Measurements from ENCODE around the gene EPS8L2.
"Not testable (repeated sequence)": the region's sequence is repeated elsewhere in the genome, so short reads cannot be mapped to it uniquely, and the experiment has no call there.

Gene EPS8L2

DNA sequence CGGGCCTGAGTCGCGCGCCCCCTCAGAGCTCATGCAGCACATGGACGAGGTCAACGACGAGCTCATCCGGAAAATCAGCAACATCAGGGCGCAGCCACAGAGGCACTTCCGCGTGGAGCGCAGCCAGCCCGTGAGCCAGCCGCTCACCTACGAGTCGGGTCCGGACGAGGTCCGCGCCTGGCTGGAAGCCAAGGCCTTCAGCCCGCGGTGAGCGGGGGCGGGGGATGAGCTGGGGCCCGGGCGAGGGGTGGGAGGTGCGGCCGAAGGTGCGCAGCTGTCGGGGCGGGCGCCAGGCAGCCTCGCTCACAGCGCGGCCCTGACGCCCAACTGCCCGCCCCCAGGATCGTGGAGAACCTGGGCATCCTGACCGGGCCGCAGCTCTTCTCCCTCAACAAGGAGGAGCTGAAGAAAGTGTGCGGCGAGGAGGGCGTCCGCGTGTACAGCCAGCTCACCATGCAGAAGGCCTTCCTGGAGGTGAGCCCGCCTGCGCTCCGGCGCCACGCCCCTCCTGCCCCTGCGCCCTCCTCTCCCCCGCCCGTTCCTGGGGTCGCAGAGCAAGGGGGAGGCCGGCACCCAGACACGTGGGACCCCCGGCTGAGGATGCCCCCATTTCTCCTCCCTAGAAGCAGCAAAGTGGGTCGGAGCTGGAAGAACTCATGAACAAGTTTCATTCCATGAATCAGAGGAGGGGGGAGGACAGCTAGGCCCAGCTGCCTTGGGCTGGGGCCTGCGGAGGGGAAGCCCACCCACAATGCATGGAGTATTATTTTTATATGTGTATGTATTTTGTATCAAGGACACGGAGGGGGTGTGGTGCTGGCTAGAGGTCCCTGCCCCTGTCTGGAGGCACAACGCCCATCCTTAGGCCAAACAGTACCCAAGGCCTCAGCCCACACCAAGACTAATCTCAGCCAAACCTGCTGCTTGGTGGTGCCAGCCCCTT, 20.5 kb downstream of the EPS8L2 start:
- DNase-seq, result peak; percentile 85

DNA sequence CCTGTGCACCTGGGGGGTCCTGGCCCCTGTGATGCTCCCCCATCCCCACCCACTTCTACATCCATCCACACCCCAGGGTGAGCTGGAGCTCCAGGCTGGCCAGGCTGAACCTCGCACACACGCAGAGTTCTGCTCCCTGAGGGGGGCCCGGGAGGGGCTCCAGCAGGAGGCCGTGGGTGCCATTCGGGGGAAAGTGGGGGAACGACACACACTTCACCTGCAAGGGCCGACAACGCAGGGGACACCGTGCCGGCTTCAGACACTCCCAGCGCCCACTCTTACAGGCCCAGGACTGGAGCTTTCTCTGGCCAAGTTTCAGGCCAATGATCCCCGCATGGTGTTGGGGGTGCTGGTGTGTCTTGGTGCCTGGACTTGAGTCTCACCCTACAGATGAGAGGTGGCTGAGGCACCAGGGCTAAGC, 21.3 kb downstream of the EPS8L2 start:
- DNase-seq, result no peak

DNA sequence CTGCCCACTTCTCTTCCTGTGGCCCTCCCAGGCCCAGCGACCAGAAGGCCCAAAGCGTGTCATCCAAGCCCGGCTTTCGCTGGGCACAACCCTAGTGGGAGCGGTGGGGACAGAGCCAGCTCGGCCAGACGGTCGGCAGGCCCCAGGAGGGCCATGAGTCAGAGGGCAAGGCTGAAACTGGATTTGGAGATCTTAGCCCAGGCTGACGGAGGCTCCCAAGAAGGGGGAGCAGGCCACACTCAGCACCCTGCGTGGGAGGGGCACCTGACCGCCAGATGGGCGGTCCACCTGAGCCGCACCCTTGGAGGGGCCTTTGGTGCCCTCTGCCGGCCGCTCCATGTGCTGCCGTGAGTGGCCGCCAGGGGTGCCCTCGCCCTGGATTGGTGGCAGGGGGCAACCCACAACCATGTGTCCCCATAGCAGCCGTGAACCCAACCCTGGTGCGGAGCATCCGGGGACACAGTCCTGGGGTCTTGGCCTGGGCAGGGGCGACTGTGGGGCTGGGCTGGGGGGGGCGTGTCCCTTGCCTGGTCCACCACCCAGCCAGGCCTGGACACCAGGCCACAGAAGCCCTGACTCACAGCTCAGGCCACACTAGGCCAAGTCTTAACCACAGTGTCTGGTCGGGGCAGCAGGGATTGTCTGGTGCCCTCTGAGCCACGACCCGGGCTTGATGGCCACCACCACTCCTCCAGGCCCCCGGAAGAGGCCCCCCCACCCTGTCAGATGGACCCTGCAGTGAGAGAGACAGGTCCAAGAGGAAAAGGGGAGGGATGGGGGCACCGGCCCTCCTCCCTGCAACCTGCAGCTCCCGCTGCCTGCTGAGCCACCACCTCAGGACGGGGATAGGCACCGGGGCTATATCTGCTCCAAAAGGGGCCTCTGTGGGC, 22.1 kb downstream of the EPS8L2 start:
- peak; percentile 46 for DNase-seq

DNA sequence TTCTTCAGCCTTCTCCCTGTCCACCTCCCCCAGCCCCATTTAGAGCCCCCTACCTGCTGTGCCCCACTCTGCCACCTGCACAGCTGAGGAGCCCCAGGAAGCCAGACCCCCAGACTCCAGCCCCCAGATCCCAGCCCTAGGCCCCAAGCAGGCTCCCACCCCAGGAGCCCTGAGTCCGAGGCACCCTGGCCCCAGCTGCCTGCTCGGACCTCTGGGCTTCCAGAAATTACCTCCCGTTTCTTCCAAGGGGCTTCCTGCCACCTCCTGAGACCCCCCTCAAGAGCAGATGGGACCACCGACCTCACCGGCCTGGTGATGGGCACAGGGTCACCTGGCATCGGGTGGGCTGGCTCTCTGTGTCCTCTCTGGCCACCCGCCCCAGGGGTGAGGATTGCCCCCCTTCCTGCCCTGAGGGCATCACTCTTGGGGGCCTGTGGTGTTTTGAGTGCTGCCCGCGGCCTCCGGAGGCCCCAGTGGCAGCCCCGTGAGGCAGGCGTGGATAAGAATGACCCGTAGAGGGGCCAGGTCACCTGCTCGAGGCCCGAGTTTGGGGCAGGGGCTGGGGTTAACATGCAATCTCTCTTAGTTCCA, 23.0 kb downstream of the EPS8L2 start:
- DNase-seq, result no peak

DNA sequence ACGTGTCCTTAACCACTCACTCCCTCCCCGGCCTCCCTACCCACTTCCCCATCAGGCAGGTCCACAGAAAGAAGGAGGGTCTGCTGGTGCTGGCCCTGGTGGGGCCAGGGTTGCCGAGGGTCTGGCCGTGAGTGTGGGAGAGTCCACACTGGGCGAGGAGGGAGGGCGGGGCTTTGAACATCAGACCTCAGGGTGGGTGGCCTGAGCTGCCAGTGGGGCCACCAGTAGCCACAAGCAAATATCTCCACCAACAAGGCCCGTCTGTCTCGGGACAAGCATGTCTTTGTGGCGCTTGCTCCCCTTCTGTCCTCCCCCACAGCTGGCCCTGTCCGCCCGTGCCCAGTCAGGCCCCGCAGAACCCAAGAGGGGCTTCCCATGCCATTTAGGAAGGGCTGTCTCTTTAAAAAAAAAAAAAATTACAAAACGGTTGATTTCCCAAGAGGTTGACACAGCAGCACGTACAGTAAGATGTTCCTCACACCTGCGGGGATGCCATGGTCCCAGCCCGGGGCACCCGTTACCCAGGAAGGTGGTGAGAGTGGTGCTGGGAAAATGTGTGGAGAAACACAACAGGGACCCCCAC, 23.6 kb downstream of the EPS8L2 start:
- DNase-seq, result no peak

DNA sequence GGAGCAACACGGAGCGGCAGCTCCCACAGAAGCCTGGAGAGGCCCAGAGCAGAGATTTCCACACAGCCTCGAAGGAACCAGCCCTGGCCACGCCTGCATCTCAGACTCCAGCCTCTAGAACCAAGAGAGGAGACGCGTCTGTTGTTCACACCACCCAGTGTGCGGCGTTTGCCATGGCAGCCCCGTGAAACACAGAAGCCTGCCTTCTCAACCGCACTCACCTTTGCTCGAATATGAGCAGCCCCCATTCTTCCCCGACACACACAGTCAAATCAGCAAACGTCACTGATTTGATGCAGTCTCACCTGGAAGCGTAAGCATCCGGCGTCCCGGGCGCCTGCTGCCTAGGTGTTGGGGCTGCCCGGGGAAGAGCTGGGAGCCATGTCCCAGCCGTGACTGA, 27.0 kb downstream of the EPS8L2 start:
- no peak for DNase-seq

DNA sequence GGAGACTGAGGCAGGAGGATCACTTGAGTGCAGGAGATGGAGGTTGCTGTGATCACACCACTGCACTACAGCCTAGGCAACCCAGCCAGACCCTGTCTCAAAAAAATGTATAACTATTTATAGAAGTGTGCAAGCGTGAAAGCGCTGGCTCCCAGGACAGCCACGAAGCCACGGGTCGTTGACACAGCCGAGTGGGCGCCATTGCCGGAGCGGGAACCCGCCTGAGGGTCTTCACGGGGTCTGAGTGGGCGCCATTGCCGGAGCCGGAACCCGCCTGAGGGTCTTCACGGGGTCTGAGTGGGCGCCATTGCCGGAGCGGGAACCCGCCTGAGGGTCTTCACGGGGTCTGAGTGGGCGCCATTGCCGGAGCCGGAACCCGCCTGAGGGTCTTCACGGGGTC, 28.5 kb downstream of the EPS8L2 start:
- DNase-seq, result not testable (repeated sequence)

DNA sequence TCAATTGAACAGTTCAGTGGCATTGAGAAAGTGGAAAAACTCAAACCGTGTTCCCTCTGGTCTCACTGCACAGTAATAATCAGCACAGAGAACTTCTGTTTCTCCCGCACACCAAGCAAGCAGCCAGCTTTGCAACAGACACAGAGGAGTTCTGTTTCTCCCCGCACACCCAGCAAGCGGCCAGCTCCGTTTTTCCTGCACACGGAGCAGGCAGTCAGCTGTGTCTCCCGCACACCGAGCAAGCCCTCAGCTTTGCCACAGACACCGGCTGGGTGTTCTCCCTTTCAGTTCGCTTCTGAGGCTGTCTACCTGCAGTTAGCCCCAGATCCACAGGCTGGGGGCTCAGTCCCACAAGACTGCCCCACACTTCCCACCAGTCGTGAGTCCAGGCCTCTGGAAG, 31.3 kb downstream of the EPS8L2 start:
- no peak for DNase-seq

DNA sequence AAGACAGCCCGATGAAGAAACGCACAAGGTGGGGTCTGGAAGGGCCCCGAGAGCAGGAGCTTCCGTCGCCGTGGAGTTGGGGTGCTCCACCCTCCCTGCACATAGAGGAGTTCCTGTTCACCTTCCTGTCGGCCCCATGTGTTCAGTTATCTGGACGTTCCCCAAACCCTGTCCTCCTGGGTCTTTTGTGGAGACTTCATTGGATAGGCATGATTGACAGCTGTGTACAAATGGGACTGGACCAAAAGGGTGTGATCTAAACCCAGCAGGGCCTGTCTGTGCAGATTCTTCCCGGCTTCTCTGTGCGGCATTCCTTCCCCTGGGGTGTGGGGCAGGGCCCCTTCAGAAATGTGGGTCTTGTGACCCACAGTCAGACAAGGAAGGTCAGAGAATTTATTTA, 31.9 kb downstream of the EPS8L2 start:
- DNase-seq, result not testable (repeated sequence)

DNA sequence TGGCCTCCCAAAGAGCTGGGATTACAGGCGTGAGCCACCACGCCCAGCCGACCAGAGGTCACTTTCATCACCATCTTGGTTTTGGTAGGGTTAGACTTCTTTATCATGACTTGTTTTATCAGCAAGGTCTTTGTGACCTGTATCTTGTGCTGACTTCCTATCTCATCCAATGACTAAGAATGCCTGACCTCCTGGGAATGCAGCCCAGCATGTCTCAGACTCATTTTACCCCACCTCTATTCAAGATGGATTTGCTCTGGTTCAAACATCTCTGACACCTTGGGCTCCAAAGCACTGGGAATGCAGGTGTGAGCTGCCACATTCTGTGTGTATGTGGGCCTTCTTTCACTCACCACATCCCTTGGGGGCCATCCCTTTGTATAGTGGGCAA, 36.1 kb downstream of the EPS8L2 start:
- DNase-seq, result no peak

DNA sequence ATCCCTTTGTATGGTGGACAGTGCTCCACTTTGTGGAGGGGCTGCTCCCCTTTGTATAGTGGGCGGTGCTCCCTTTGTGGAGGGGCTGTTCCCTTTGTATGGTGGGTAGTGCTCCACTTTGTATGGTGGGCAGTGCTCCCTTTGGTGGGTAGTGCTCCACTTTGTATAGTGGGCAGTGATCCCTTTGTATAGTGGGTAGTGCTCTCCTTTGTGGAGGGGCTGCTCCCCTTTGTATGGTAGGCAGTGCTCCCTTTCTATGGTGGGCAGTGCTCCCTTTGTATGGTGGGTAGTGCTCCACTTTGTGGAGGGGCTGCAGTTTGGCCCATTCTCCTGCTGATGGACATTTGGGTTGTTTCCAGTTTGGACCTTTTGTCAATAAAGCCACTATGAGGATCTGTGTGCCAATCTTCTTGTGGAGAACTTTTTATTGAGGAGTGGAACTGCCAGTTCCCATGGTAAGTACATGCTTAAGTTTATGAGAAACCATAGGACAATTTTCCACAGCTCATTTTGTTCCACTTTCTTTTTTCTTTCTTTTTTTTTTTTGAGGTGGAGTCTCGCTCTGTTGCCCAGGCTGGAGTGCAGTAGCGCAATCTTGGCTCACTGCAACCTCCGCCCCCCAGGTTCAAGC, 36.7 kb downstream of the EPS8L2 start:
- DNase-seq, result no peak

DNA sequence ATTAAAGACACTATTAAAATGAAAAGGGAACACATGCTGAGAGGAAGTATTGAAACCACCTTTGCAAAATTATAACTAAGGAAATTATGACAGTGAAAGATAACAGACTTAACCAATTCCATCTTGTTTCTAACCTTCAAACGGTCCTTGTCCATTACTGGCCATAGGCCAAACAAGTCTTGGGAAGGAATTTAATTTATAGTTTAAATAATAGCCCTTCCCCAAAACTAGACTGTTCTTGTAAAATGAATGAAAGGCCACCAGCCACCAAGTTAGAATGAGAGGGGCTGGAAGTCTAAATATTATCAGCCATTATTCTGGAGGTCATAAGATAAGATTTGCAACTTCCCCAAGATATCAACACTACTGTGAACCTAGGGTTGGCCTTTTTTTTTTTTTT, 39.4 kb downstream of the EPS8L2 start:
- no peak for DNase-seq

DNA sequence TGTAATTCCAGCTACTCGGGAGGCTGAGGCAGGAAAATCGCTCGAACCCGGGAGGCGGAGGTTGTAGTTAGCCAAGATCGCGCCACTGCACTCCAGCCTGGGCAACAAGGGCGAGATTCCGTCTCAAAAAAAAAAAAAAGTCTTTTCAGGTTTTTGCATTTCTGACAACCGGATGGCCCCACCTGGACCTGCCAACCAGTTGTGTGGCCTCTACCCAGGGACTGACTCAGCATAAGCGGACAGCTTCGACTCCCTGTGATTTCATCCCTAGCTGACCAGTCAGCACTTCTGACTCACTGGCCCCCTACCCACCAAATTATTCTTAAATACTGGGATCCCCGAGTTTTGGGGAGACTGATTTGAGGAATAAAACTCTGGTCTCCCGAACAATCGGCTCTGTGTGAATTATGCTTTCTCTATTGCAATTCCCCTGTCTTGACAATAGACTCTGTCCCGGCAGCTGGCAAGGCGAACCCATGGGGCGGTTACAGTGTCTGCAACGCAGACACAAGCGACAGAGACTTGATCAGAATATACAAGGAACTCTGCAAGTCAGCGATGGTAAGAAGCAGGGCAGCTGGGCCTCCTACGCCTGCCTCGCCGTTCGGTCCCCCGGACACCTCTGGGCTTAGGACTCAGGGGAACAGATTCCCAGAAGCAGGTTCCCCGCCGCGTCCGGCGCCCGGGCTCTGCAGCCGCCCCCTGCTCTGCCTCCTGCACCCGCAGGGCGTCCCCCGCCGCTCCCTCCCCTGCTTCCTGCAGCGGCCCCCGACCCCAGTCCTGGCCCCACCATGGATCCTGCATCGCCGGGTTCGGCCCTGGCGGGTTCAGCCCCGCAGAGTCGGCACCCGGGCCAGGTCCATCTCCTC, 40.5 kb downstream of the EPS8L2 start:
- no peak for DNase-seq

DNA sequence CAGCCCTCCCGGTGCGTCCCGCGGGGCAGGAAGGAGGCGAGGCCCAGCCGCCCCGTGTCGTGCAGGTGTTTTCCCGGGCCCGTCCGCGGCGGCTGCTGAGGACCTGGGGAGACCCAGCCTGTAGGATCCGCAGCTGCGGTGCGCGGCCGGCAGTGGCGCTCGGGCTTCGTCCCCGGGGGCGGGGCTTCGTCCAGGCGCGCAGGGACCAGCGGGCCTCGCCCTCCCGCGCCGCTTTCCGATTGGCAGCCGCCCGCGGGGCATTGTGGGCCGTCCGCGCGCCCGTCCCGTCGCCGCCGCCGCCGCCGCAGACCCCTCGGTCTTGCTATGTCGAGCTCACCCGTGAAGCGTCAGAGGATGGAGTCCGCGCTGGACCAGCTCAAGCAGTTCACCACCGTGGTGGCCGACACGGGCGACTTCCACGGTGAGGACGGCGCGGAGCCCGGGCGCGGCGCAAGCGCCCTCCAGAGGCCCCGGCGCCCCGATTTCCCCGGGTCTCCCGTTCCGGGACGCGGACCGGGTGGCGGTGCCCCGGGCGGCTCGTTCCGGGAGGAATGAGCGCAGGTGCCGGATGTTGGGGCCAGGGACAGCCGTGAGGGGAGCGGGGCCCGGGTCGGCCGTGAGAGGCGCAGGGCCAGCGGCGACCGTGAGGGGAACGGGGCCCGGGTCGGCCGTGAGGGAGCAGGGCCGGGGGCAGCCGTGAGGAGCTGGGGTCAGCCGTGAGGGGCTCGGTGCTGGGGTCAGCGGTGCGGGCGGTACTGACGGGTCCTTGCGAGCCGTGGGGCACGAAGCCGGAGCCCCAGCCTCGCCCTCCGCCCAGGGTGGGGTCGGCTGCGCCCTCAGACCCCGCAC, 41.4 kb downstream of the EPS8L2 start, which contains the start of gene TALDO1:
Gene TALDO1 (plus strand): TSS at position 307 of the 849 bp plus-strand sequence. CDS start 18 bp downstream, at position 325.
- peak; percentile 88 for DNase-seq

DNA sequence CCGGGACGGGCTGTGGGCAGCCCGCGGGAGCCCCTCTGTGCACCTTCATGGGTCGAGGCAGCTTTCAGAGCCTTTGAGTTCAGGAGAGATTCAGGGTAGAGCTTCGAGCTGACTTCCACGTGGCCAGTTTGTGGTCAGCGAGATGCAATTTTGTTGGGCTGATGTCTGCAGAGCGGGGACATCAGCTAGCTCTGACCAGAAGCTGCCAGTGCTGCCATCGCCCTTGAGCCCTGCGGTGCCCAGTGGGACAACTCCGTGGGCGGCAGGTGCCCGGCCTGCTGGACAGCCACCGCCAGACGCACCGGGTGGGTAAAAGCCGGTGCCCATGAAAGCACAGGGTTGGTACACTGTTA, 42.0 kb downstream of the EPS8L2 start:
- no peak for DNase-seq

DNA sequence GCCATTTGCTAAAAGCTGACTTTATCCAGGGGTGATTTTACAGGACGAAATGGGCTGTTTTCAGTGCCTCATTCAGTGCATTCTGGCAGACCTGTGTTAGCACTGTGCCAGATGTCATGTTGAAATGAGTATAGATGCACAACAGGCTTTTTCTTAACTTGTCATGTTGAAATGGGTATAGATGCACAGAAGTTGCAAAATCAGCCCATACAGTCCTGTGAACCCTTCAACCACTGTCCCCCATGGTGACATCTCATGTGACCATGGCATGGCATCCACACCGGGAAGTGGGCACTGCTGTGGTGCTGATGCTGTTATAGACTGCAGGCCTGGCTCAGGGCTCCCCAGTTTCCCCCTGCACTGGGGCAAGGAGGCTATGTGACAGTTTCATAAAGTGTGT, 43.7 kb downstream of the EPS8L2 start:
- no peak for DNase-seq

DNA sequence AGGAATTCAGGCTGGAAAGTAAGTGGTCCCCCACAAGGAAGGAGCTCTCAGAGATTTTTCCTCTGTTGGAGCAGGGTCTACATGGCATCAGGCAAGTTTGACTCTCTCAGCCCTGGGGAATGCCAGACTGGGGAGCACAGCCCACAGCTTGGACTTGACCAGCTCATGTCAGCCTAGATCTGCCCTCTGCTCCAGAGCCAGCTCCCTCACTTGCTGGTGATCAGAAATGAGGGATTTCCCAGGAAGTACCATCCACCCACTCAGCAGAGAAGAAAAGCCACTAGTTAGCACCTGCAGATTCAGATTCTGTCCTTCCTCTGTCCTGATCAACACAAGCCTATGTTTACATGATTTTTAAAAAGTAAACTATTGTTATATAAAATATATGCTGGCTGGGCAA, 54.2 kb downstream of the EPS8L2 start:
- DNase-seq, result no peak

DNA sequence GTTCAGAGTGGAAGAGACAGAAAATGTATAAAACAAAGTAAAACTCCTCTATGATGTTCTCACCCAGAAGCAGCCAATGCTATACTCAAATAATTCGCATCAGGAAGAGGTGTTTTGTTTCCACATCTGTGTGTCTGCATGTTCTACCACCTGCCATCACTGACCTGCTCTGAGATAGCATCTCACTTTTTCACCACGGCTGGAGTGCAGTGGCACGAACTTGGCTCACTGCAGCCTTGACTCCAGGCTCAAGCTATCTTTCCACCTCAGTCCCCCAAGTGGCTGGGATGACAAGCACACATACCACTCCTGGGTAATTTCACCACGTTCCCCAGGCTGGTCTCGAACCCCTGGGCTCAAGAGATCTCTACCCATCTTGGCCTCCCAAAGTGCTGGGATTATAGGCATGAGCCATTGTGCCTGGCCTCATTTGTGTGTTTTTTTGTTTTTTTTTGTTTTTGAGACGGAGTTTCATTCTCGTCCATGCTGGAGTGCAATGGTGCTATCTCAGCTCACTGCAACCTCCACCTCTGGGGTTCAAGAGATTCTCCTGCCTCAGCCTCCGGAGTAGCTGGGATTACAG, 55.6 kb downstream of the EPS8L2 start:
- no peak for DNase-seq

DNA sequence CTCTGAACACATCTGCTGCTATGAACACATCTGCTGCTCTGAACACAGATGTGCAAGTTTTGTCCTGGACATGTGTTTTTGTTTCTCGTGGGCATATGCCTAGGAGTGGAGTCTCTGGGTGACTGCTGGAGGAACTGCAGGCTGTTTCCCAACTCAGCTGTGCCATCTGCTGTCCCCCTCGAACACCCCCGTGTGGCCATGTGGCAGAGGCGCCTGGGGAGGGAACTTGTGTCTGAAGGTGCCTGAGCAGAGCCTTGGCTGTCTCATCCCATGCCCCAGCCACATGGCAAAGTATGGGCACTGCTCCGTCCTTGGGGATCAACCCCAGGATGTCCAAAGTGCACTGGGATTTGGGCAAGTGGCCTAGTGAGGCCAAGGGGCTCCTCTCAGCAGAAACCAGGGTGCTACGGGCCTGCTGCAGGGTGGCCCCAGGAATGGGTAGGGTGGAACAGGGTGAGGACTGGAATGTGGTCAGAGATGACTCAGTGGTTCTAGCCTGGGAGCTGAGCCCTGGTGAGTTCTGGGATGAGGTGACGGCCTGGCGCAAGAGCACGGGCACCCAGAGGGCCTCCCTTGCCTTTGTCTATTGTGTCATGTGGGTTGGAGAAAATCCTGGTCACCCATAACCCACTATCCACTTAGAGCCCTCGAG, 56.5 kb downstream of the EPS8L2 start:
- DNase-seq, result no peak

DNA sequence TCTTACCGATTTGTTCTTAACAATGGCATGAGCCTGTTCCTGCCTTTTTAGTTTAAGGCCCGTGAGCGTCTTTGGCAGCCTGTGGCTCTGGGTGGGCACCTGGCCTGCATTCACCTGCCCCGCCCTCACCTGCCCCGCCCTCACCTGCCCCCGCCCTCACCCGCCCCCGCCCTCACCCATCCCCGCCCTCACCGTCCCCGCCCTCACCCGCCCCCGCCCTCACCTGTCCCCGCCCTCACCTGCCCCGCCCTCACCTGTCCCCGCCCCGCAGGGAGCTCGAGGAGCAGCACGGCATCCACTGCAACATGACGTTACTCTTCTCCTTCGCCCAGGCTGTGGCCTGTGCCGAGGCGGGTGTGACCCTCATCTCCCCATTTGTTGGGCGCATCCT, 57.0 kb downstream of the EPS8L2 start:
- peak; percentile 19 for DNase-seq
